Endothelial cell of umbilical vein (primary cell): ENCODE data around the gene ATP6V1A.

Experiments
- EZH2 ChIP-seq: IDR thresholded peaks from 2 replicates; pipeline ENCODE4 v1.6.1; 2012; ENCODE audit warnings: borderline replicate concordance, low read depth, mild to moderate bottlenecking, moderate library complexity, low read length, inconsistent platforms; ENCODE audit not compliant: severe bottlenecking
- JUN ChIP-seq: IDR thresholded peaks from 2 replicates; pipeline ENCODE4 v1.6.1; 2011; ENCODE audit warnings: borderline replicate concordance, low read depth; ENCODE audit not compliant: insufficient read length, insufficient read depth
- POLR2A ChIP-seq: IDR thresholded peaks from 2 replicates; pipeline ENCODE4 v1.6.1; 2012; ENCODE audit warnings: low read depth, mild to moderate bottlenecking, control low read depth, low read length
- POLR2AphosphoS5 ChIP-seq: IDR thresholded peaks from 2 replicates; pipeline ENCODE4 v1.6.1; 2012; ENCODE audit warnings: low read depth, mild to moderate bottlenecking, control low read depth, low read length, moderate library complexity; ENCODE audit not compliant: insufficient read depth
- TF ChIP-seq, protein P1 (sequence below), 2 donors: IDR thresholded peaks; 1 replicate in 1 of 2; 2 replicates in 1 of 2; pipeline ENCODE4 v1.5.1; 2011; ENCODE audit warnings: low read length in 2 of 2, mild to moderate bottlenecking in 2 of 2, moderate library complexity in 2 of 2, control low read depth in 1 of 2, inconsistent platforms in 1 of 2, low read depth in 1 of 2; ENCODE audit not compliant: insufficient read depth in 1 of 2; ENCODE audit errors: extremely low read depth in 1 of 2

DNA sequence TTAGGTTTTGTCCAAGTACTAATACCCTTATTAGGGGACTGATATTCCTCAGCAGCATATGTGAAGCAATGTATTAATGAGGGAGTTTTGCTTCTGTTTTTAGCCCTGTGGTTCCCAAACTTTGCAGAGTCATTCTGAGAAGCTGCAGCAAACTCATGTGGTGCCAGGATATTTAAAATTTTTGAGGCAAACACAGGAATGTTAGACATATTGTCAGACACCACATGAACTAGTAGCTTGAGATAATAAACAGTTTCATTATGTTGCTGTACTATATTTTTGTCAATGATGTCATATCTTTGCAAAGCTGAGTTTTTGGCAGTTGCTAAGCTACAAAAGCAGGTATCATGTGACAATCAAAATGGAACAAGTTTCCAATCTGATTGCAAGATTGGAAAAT lies 36.6 kb downstream of the ATP6V1A start:
- no peak for TF ChIP-seq POLR2AphosphoS5
- TF ChIP-seq, protein P1, sequence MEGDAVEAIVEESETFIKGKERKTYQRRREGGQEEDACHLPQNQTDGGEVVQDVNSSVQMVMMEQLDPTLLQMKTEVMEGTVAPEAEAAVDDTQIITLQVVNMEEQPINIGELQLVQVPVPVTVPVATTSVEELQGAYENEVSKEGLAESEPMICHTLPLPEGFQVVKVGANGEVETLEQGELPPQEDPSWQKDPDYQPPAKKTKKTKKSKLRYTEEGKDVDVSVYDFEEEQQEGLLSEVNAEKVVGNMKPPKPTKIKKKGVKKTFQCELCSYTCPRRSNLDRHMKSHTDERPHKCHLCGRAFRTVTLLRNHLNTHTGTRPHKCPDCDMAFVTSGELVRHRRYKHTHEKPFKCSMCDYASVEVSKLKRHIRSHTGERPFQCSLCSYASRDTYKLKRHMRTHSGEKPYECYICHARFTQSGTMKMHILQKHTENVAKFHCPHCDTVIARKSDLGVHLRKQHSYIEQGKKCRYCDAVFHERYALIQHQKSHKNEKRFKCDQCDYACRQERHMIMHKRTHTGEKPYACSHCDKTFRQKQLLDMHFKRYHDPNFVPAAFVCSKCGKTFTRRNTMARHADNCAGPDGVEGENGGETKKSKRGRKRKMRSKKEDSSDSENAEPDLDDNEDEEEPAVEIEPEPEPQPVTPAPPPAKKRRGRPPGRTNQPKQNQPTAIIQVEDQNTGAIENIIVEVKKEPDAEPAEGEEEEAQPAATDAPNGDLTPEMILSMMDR (IDR thresholded peaks at IDR 0.05; ENCODE audit: extremely low read depth in 1 of 2, insufficient read depth in 1 of 2, low read depth in 1 of 2, low read length in 2 of 2): no peak
- no peak for TF ChIP-seq EZH2
- peak; percentile 97 for TF ChIP-seq JUN
- TF ChIP-seq POLR2A: no peak
